Neural cell (in vitro differentiated cells): ENCODE data around the gene RIPOR1. TPM values are rescaled to one million over a fixed set of nuclear protein-coding genes. Genes with fewer than 3 reads are reported as not detected.

ENCODE experiments used
- H2AFZ ChIP-seq: fragments of 200-600, 300-800 bp; sonication (generic), shearing (Covaris generic); 2 replicates; pipeline ENCODE4 v1.6.0; 2014; ENCODE audit warnings: low read depth, mild to moderate bottlenecking, antibody characterized with exemption, low read length, moderate library complexity
- H3F3A ChIP-seq: fragments of 200-600 bp; shearing (Covaris generic); 2 replicates; pipeline ENCODE4 v1.6.1; 2016; ENCODE audit warnings: mild to moderate bottlenecking, moderate library complexity, mixed read lengths, antibody characterized with exemption, low read length; ENCODE audit not compliant: insufficient read depth, poor library complexity, severe bottlenecking
- H3K27ac ChIP-seq: fragments of 200-600, 300-800 bp; sonication (generic), shearing (Covaris generic); 2 replicates; pipeline ENCODE4 v1.5.1; 2014; ENCODE audit warnings: mild to moderate bottlenecking, low read length, moderate library complexity
- H3K27me3 ChIP-seq: fragments of 300-800, 200-600 bp; sonication (generic), shearing (Covaris generic); 2 replicates; pipeline ENCODE4 v1.6.0; 2014; ENCODE audit warnings: mild to moderate bottlenecking, low read depth, low read length, moderate library complexity; ENCODE audit not compliant: insufficient read depth
- H3K36me3 ChIP-seq: fragments of 300-800, 200-600 bp; sonication (generic), shearing (Covaris generic); 2 replicates; pipeline ENCODE4 v1.5.1; 2014; ENCODE audit warnings: mild to moderate bottlenecking, antibody characterized with exemption, low read length, moderate library complexity; ENCODE audit not compliant: insufficient read depth
- H3K4me2 ChIP-seq: fragments of 300-800, 200-600 bp; sonication (generic), shearing (Covaris generic); 2 replicates; pipeline ENCODE4 v1.6.0; 2014; ENCODE audit warnings: mild to moderate bottlenecking, low read length
- H3K4me3 ChIP-seq: fragments of 300-800, 200-600 bp; sonication (generic), shearing (Covaris generic); 2 replicates; pipeline ENCODE4 v1.5.1; 2014; ENCODE audit warnings: mild to moderate bottlenecking, low read length, moderate library complexity
- H3K79me2 ChIP-seq: fragments of 200-600 bp; shearing (Covaris generic); replicated peaks from 2 replicates; pipeline ENCODE4 v1.6.0; 2014; ENCODE audit warnings: mild to moderate bottlenecking, low read length, moderate library complexity; ENCODE audit not compliant: insufficient read depth
- H3K9ac ChIP-seq: fragments of 300-800, 200-600 bp; sonication (generic), shearing (Covaris generic); 2 replicates; pipeline ENCODE4 v1.6.1; 2016; ENCODE audit warnings: mild to moderate bottlenecking, low read length, mixed read lengths
- H3K9me2 ChIP-seq: fragments of 200-600 bp; shearing (Covaris generic); 2 replicates; pipeline ENCODE4 v1.6.1; 2016; ENCODE audit warnings: mild to moderate bottlenecking, low read length, mixed read lengths; ENCODE audit not compliant: insufficient read depth
- H3K9me3 ChIP-seq: fragments of 200-600, 300-800 bp; sonication (generic), shearing (Covaris generic); 2 replicates; pipeline ENCODE4 v1.6.1; 2016; ENCODE audit warnings: mild to moderate bottlenecking, mixed run types, low read length, moderate library complexity, mixed read lengths
- H4K20me1 ChIP-seq: fragments of 200-600 bp; shearing (Covaris generic); 2 replicates; pipeline ENCODE4 v1.6.1; 2016; ENCODE audit warnings: mild to moderate bottlenecking, mixed run types; ENCODE audit not compliant: insufficient read depth
- EP300 ChIP-seq: fragments of 450-650 bp; conservative IDR thresholded peaks from 2 replicates; pipeline ENCODE4 v1.6.1; 2014; ENCODE audit warnings: antibody characterized with exemption, mild to moderate bottlenecking, moderate library complexity; ENCODE audit not compliant: poor library complexity, severe bottlenecking
- EZH2 ChIP-seq: fragments of 200-600, 300-800 bp; shearing (Covaris generic), sonication (generic); IDR thresholded peaks from 2 replicates; pipeline ENCODE4 v1.6.1; 2014; ENCODE audit warnings: antibody characterized with exemption, low read length, borderline replicate concordance, mild to moderate bottlenecking; ENCODE audit not compliant: insufficient read depth, poor library complexity, severe bottlenecking
- MXI1 ChIP-seq: fragments of 450-650 bp; conservative IDR thresholded peaks from 2 replicates; pipeline ENCODE4 v1.6.1; 2014; ENCODE audit warnings: antibody characterized with exemption, mild to moderate bottlenecking; ENCODE audit not compliant: poor library complexity, severe bottlenecking
- POLR2AphosphoS5 ChIP-seq: IDR thresholded peaks from 2 replicates; pipeline ENCODE4 v1.6.1; 2012
- RAD21 ChIP-seq: fragments of 450-650 bp; conservative IDR thresholded peaks from 2 replicates; pipeline ENCODE4 v1.6.1; 2014; ENCODE audit warnings: antibody characterized with exemption, mild to moderate bottlenecking, moderate library complexity
- SMC3 ChIP-seq: fragments of 450-650 bp; conservative IDR thresholded peaks from 2 replicates; pipeline ENCODE4 v1.6.1; 2014; ENCODE audit warnings: antibody characterized with exemption, mild to moderate bottlenecking, moderate library complexity; ENCODE audit not compliant: poor library complexity
- TAF1 ChIP-seq: IDR thresholded peaks from 2 replicates; pipeline ENCODE4 v1.6.1; 2012; ENCODE audit warnings: low read depth
- polyA plus RNA-seq: library from polyadenylated mRNA; depleted of rRNA; stranded (reverse); fragments of >200 nt; gene quantifications from 2 replicates; pipeline ENCODE4 v1.2.3, GENCODE V29; 2014
- TF ChIP-seq, protein P1 (sequence below): IDR thresholded peaks from 2 replicates; pipeline ENCODE4 v1.6.1; 2012; ENCODE audit warnings: borderline replicate concordance
- TF ChIP-seq, protein P2 (sequence below): fragments of 450-650 bp; IDR thresholded peaks from 2 replicates; pipeline ENCODE4 v1.5.1; 2014; ENCODE audit warnings: antibody characterized with exemption, mild to moderate bottlenecking, moderate library complexity; ENCODE audit not compliant: poor library complexity, severe bottlenecking

RIPOR1 gene
- polyA plus RNA-seq, 1 donor from 2014 or later = 13.2 TPM

DNA sequence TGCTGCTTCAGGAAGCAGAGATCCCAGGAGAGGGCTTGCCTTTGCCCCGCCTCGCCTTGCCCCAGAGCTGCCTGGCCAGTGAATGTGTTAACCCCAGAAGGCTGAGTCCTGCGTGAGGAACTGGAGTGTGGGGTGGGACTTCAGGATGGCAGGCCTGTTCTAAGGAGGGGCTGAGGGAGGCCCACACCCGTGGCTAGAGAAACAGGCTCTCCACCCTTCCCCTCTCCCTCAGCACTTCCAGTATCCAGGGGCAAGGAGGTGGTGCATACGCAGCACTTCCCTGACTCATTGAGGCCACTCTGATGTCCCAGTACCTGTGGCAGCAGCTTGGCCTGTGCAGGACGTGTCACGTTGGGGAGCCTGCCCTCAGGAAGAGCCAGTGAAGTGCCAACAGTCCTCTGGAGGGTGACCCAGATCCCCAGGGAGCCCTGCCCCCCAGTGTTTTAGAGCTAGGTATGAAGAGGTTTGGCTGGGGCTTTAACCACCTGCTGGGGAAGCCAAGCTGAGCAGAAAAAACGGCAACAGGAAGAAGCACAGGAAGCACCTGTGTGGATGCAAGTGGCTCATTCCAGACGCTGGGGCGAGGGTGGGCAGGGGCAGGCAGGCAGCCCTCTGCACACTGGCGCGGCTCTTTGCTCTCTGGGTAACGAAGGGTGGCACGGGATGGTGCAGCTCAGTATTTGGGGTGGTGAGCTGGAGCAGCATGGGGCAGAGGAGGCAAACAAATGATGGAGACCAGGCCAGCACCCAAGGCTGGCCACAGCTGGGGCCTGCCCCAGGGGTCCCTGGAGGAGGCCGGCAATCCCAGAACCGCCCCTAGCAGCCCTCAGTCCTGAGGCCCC, 19.0 kb downstream of the RIPOR1 start:
- no peaks in the 10 kb centered on the region for H3K9me3 ChIP-seq
- no peaks in the 10 kb centered on the region for H3K79me2 ChIP-seq
- H3K9me2 ChIP-seq = no peaks in the 10 kb centered on the region
- no peak overlapping the region for H3K4me2 ChIP-seq
- no peak overlapping the region for H3K27ac ChIP-seq
- H3K9ac ChIP-seq = no peak overlapping the region
- no peaks in the 10 kb centered on the region for H3K27me3 ChIP-seq
- TF ChIP-seq MXI1 (no peak), POLR2AphosphoS5 (peak; percentile 34), EP300 (no peak)
- no peak overlapping the region for H2AFZ ChIP-seq
- H3K36me3 ChIP-seq = peaks cover 6% of the 10 kb centered on the region
- no peaks in the 10 kb centered on the region for H4K20me1 ChIP-seq
- H3F3A ChIP-seq = no peaks in the 10 kb centered on the region
- H3K4me3 ChIP-seq = no peak overlapping the region

DNA sequence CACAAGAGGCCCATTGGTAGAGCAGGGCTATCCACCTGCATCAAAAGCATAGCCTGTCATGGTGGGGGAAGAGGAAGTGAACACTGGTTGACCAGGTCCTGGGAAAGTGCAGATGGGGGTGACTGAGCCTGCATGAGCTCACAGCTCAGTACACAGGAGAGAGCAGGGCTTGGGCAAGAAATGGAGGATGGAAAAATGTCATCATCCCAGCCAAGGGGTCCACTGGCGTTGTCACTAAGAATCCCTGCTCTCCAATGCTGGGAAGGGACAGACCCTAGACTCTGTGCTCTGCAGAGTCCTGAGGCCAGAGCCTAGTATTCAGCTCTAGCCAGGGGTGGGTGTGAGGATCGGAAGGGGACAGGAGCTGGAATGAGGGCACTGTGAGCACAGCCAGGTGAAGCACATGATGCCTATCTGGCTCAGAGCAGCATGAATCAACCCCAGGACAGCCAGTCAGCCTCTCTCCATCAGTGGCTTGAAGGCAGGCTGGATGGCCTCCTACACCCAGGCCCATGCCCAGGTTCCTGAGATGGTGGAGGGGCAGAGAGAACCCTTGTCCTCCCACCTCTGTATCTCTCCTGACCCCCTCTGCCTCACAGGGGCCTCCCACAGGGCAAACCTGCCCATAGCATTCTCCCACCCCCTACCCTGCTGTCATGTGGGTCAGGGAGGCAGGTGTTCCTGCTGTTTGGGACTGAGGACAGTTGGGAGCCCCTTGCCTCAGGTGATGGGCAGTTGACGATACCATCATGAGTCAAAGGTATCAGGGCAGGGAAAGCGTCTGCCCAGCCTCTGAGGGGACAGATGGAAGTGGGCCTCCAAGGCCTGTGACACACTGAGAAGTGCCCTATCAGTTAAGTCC, 19.9 kb downstream of the RIPOR1 start:
- no peak for TF ChIP-seq EP300
- TF ChIP-seq MXI1 = no peak
- TF ChIP-seq SMC3 = no peak
- TF ChIP-seq, protein P1, sequence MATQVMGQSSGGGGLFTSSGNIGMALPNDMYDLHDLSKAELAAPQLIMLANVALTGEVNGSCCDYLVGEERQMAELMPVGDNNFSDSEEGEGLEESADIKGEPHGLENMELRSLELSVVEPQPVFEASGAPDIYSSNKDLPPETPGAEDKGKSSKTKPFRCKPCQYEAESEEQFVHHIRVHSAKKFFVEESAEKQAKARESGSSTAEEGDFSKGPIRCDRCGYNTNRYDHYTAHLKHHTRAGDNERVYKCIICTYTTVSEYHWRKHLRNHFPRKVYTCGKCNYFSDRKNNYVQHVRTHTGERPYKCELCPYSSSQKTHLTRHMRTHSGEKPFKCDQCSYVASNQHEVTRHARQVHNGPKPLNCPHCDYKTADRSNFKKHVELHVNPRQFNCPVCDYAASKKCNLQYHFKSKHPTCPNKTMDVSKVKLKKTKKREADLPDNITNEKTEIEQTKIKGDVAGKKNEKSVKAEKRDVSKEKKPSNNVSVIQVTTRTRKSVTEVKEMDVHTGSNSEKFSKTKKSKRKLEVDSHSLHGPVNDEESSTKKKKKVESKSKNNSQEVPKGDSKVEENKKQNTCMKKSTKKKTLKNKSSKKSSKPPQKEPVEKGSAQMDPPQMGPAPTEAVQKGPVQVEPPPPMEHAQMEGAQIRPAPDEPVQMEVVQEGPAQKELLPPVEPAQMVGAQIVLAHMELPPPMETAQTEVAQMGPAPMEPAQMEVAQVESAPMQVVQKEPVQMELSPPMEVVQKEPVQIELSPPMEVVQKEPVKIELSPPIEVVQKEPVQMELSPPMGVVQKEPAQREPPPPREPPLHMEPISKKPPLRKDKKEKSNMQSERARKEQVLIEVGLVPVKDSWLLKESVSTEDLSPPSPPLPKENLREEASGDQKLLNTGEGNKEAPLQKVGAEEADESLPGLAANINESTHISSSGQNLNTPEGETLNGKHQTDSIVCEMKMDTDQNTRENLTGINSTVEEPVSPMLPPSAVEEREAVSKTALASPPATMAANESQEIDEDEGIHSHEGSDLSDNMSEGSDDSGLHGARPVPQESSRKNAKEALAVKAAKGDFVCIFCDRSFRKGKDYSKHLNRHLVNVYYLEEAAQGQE = no peak
- TF ChIP-seq RAD21 = no peak
- TF ChIP-seq EZH2 = no peak
- Histone ChIP-seq H3K4me2 (no peak overlapping the region), H2AFZ (no peak overlapping the region), H3K27ac (no peak overlapping the region), H3K4me3 (no peak overlapping the region), H3K36me3 (peaks cover 6% of the 10 kb centered on the region), H3F3A (no peaks in the 10 kb centered on the region), H3K9me3 (no peaks in the 10 kb centered on the region), H4K20me1 (no peaks in the 10 kb centered on the region), H3K79me2 (no peaks in the 10 kb centered on the region), H3K27me3 (no peaks in the 10 kb centered on the region), H3K9me2 (no peaks in the 10 kb centered on the region), H3K9ac (no peak overlapping the region)

DNA sequence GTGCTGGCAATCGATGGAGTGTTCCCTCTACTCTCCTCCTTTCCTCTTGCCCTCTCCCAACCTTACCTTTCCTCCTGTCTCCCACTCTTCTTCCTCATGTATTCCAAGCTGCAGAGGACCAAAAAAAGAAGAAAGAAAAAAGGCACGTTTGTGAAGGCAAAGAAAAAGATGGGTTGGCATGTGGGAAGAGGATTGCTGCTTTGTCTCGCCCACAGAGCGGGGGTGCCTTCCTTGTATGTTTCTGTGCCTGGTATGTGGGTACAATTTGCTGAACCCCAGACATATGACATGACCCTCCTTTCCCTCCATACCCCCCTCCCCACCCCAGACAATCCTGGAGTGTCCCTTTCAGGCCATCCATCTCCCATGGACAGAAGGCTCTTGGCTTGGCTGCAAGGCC, 20.6 kb downstream of the RIPOR1 start:
- Histone ChIP-seq H3K27ac (no peak overlapping the region), H3K36me3 (peaks cover 6% of the 10 kb centered on the region)
- TF ChIP-seq MXI1 (no peak), EZH2 (no peak), SMC3 (no peak), TAF1 (no peak), EP300 (no peak), RAD21 (no peak)
- TF ChIP-seq, protein P1 = no peak
- TF ChIP-seq, protein P2, sequence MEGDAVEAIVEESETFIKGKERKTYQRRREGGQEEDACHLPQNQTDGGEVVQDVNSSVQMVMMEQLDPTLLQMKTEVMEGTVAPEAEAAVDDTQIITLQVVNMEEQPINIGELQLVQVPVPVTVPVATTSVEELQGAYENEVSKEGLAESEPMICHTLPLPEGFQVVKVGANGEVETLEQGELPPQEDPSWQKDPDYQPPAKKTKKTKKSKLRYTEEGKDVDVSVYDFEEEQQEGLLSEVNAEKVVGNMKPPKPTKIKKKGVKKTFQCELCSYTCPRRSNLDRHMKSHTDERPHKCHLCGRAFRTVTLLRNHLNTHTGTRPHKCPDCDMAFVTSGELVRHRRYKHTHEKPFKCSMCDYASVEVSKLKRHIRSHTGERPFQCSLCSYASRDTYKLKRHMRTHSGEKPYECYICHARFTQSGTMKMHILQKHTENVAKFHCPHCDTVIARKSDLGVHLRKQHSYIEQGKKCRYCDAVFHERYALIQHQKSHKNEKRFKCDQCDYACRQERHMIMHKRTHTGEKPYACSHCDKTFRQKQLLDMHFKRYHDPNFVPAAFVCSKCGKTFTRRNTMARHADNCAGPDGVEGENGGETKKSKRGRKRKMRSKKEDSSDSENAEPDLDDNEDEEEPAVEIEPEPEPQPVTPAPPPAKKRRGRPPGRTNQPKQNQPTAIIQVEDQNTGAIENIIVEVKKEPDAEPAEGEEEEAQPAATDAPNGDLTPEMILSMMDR = no peak

More for the DNA sequence above, 20.6 kb downstream of the RIPOR1 start:
- Histone ChIP-seq H3K9me2 (no peaks in the 10 kb centered on the region), H2AFZ (no peak overlapping the region), H3K4me2 (no peak overlapping the region), H4K20me1 (no peaks in the 10 kb centered on the region), H3K27me3 (no peaks in the 10 kb centered on the region), H3K79me2 (no peaks in the 10 kb centered on the region), H3K9me3 (no peaks in the 10 kb centered on the region), H3K4me3 (no peak overlapping the region), H3F3A (no peaks in the 10 kb centered on the region), H3K9ac (no peak overlapping the region)
